ENCODE results near the gene NLGN1. TPM values are rescaled to one million over a fixed set of nuclear protein-coding genes. Genes with fewer than 3 reads are reported as not detected.

NLGN1 gene
- total RNA-seq, 3 donors from 2014 or later, result 4.4 to 12.3 (median 6.9) TPM

- Histone ChIP-seq H3K4me3 (no peak overlapping the region), H3K4me1 (no peaks in the 10 kb centered on the region), H3K9me3 (peaks cover 0 to under 1% of the 10 kb centered on the region in 2 donors), H3K27ac (no peak overlapping the region), H3K36me3 (no peaks in the 10 kb centered on the region), H3K27me3 (no peaks in the 10 kb centered on the region)
- TF ChIP-seq POLR2AphosphoS5 (IDR thresholded peaks at IDR 0.05), result no peak
- no peak for TF ChIP-seq POLR2A (IDR thresholded peaks at IDR 0.05)
- TF ChIP-seq, protein P1, sequence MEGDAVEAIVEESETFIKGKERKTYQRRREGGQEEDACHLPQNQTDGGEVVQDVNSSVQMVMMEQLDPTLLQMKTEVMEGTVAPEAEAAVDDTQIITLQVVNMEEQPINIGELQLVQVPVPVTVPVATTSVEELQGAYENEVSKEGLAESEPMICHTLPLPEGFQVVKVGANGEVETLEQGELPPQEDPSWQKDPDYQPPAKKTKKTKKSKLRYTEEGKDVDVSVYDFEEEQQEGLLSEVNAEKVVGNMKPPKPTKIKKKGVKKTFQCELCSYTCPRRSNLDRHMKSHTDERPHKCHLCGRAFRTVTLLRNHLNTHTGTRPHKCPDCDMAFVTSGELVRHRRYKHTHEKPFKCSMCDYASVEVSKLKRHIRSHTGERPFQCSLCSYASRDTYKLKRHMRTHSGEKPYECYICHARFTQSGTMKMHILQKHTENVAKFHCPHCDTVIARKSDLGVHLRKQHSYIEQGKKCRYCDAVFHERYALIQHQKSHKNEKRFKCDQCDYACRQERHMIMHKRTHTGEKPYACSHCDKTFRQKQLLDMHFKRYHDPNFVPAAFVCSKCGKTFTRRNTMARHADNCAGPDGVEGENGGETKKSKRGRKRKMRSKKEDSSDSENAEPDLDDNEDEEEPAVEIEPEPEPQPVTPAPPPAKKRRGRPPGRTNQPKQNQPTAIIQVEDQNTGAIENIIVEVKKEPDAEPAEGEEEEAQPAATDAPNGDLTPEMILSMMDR (IDR thresholded peaks at IDR 0.05), result no peak
- intact Hi-C loops (cut with DNase I; ENCODE audit: low total_unique reads), result no loop called here
- DNase-seq (ENCODE audit: low spot score in 2 of 2), result no peak
Measured at GRCh38 chr3:173706630-173707029, 309.1 kb downstream of the NLGN1 start.

DNA sequence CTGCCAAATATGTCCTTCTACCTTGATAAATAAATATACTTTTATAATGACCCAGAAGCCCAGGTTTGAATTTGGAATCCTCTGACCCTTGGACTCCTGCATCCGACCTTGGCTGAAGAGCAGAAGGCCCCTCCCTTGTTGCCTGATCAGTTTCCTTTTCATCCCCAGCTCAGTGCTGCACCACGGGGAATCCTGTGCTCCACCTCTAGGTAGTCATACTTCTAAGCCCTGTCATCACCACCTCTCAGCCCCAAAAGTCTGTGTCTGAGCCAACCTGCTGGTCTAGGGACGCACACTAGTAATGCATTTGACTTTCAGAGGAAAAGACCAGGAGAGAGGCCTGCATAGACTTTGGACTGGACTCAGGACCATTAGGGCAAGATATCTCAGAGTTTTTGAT, 310.6 kb downstream of the NLGN1 start:
- no peaks in the 10 kb centered on the region for H3K9me3 ChIP-seq

GRCh38 chr3:173709026-173709425, 311.5 kb downstream of the NLGN1 start:
- DNase-seq (ENCODE audit: low spot score in 2 of 2), result no peak
- Histone ChIP-seq H3K4me1 (no peaks in the 10 kb centered on the region), H3K9me3 (no peaks in the 10 kb centered on the region), H3K27me3 (no peaks in the 10 kb centered on the region), H3K27ac (no peak overlapping the region), H3K36me3 (no peaks in the 10 kb centered on the region), H3K4me3 (no peak overlapping the region)
- intact Hi-C loops (cut with DNase I; ENCODE audit: low total_unique reads), result no loop called here
- no peak for TF ChIP-seq POLR2AphosphoS5 (IDR thresholded peaks at IDR 0.05)
- no peak for TF ChIP-seq POLR2A (IDR thresholded peaks at IDR 0.05)
- TF ChIP-seq, protein P1 (IDR thresholded peaks at IDR 0.05), result no peak

More for the DNA sequence above, 310.6 kb downstream of the NLGN1 start:
- DNase-seq (ENCODE audit: low spot score in 2 of 2), result no peak
- no peak for TF ChIP-seq POLR2AphosphoS5 (IDR thresholded peaks at IDR 0.05)
- TF ChIP-seq, protein P1 (IDR thresholded peaks at IDR 0.05), result no peak
- TF ChIP-seq POLR2A (IDR thresholded peaks at IDR 0.05), result no peak
- Histone ChIP-seq H3K27ac (no peak overlapping the region), H3K4me1 (no peaks in the 10 kb centered on the region), H3K36me3 (no peaks in the 10 kb centered on the region), H3K4me3 (no peak overlapping the region), H3K27me3 (no peaks in the 10 kb centered on the region)
- intact Hi-C loops (cut with DNase I; ENCODE audit: low total_unique reads), result no loop called here

GRCh38 chr3:173711619-173712018, 314.1 kb downstream of the NLGN1 start:
- no peaks in the 10 kb centered on the region for H3K4me1 ChIP-seq
- no peak for DNase-seq (ENCODE audit: low spot score in 2 of 2)
- no peaks in the 10 kb centered on the region for H3K27me3 ChIP-seq
- H3K27ac ChIP-seq, result no peak overlapping the region
- no peak overlapping the region for H3K4me3 ChIP-seq
- TF ChIP-seq POLR2AphosphoS5 (IDR thresholded peaks at IDR 0.05) (no peak), POLR2A (IDR thresholded peaks at IDR 0.05) (no peak)
- TF ChIP-seq, protein P1 (IDR thresholded peaks at IDR 0.05), result no peak
- H3K9me3 ChIP-seq, result no peaks in the 10 kb centered on the region
- no peaks in the 10 kb centered on the region for H3K36me3 ChIP-seq
- intact Hi-C loops (cut with DNase I; ENCODE audit: low total_unique reads), result no loop called here

GRCh38 chr3:173719585-173719984, 322.0 kb downstream of the NLGN1 start:
- H3K4me3 ChIP-seq, result no peak overlapping the region
- intact Hi-C loops (cut with DNase I; ENCODE audit: low total_unique reads), result no loop called here
- H3K36me3 ChIP-seq, result no peaks in the 10 kb centered on the region
- no peaks in the 10 kb centered on the region for H3K4me1 ChIP-seq
- TF ChIP-seq, protein P1 (IDR thresholded peaks at IDR 0.05), result no peak
- no peak for TF ChIP-seq POLR2AphosphoS5 (IDR thresholded peaks at IDR 0.05)
- TF ChIP-seq POLR2A (IDR thresholded peaks at IDR 0.05), result no peak
- no peaks in the 10 kb centered on the region for H3K27me3 ChIP-seq
- DNase-seq (ENCODE audit: low spot score in 2 of 2), result no peak
- no peak overlapping the region for H3K27ac ChIP-seq
- no peaks in the 10 kb centered on the region for H3K9me3 ChIP-seq
